ENCODE measurements around the gene TLK2.
"Not testable (repeated sequence)": the region's sequence is repeated elsewhere in the genome, so short reads cannot be mapped to it uniquely, and the experiment has no call there.

Gene TLK2

DNA sequence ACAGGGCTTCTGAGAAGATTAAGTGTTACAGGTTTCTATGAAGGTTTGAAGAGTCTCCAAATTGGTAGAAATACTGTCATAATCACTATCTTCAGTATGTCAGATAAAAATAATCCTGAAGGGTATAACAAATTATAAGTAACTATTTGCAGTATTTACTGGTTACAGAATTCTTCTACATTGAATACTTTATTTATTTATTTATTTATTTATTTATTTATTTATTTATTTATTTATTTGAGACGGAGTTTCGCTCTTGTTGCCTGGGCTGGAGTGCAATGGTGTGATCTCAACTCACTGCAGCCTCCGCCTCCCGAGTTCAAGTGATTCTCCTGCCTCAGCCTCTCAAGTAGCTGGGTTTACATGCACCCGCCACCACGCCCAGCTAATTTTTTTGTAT lies 125.2 kb downstream of the TLK2 start:
- not testable (repeated sequence) for DNase-seq

DNA sequence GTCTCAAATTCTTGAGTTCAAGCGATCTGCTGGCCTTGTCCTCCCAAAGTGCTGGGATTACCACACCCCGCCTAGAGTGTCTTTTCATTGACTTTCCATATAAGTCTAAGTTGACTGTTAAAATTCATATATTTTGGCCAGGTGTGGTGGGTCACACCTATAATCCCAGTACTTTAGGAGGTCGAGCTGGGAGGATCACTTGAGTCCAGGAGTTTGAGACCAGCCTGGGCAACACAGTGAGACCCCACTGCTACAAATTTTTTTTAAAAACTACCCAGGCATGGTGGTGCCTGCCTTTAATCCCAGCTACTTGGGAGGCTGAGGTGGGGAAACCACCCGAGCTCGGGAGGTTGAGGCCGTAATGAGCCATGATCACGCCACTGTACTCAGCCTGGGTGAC lies 127.0 kb downstream of the TLK2 start:
- DNase-seq: no peak

DNA sequence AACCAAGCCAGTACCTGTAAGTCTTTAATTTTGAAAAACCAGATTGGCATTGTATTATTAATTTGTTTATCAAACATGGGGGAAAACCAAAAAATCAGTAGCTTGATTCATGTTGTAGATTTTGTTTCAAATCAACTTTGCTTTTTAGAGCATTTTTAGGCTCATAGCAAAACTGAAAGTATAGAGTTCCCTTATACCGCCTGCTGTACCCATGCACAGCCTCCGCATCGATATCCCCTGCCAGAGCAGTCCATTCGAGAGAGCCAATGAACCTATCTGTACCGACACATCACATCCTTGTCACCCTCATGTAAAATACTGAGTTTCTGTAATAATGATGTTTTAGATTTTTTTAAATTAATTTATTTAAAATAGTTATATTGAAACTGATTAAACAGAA lies 132.7 kb downstream of the TLK2 start:
- DNase-seq: no peak

DNA sequence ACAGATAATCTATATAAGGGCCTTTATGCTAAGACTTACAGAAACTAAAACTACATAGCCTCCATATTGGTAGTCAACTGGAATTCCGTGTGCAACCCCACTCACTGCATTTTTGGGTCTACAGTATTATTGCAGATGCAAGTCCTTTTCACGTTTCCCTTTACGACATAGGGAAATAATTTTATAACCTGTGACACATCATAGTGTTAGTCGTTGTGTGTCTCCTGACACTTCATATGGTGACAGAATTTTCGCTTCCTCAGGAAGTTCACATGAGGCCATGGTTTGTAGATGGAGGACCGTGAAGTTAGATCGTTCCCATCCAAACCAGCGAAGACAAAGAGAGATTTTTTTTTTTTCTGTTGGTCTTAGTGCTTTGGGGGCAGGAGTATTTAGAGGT lies 133.1 kb downstream of the TLK2 start:
- DNase-seq: no peak

DNA sequence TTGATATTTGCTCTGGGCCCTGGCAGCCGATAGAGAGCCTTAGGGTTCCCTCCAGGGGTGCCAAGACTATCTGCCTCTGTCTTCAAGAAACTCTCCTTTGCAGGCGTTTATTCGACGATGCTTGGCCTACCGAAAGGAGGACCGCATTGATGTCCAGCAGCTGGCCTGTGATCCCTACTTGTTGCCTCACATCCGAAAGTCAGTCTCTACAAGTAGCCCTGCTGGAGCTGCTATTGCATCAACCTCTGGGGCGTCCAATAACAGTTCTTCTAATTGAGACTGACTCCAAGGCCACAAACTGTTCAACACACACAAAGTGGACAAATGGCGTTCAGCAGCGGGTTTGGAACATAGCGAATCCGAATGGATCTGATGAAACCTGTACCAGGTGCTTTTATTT lies 133.7 kb downstream of the TLK2 start:
- DNase-seq: not testable (repeated sequence)

DNA sequence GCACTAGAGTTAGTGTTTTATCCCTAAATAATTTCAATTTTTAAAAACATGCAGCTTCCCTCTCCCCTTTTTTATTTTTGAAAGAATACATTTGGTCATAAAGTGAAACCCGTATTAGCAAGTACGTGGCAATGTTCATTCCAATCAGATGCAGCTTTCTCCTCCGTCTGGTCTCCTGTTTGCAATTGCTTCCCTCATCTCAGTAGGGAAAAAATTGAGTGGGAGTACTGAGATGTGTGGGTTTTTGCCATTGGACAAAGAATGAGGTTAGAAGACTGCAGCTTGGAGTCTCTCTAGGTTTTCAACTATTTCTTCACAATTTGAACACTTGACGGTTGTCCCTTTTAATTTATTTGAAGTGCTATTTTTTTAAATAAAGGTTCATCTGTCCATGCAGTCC lies 134.5 kb downstream of the TLK2 start:
- not testable (repeated sequence) for DNase-seq

DNA sequence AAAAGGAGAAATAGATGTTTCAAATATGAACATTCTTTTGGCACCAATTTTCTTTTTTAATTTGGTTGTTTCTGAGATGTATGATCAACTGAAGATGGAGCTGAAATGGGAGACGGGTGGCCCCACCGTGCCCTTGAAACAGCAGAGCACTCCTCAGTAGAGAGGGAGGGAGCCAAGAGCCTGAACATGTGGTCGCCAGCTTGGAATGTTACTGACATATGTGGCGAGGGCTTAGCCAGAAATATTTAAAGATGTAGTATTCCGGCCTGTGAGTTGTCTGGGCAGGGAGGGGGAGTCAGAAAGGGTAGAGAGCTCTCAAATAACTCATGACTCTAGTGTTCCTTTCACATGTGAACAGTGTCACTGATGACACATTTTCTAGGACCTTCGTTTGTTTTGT lies 135.5 kb downstream of the TLK2 start:
- DNase-seq: peak; percentile 92

DNA sequence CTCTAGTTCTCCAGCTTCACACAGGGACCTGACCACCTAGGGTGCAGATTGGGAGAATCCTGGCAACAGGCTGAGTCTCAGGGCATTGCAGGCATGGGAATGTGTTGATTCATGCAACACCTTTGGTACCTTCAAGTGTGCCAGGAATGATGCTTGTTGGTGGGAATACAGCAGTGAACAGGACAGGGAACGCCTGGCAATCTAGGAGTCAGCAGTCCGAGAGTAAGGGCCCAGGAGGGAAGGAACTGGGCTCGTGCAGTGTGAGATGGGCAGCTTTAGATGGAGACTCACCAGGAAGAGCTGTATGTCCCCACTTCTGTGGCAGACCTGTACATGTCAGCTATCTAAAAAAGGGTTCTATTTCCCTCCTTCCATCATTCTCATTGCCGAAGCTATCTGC lies 136.9 kb downstream of the TLK2 start:
- no peak for DNase-seq

DNA sequence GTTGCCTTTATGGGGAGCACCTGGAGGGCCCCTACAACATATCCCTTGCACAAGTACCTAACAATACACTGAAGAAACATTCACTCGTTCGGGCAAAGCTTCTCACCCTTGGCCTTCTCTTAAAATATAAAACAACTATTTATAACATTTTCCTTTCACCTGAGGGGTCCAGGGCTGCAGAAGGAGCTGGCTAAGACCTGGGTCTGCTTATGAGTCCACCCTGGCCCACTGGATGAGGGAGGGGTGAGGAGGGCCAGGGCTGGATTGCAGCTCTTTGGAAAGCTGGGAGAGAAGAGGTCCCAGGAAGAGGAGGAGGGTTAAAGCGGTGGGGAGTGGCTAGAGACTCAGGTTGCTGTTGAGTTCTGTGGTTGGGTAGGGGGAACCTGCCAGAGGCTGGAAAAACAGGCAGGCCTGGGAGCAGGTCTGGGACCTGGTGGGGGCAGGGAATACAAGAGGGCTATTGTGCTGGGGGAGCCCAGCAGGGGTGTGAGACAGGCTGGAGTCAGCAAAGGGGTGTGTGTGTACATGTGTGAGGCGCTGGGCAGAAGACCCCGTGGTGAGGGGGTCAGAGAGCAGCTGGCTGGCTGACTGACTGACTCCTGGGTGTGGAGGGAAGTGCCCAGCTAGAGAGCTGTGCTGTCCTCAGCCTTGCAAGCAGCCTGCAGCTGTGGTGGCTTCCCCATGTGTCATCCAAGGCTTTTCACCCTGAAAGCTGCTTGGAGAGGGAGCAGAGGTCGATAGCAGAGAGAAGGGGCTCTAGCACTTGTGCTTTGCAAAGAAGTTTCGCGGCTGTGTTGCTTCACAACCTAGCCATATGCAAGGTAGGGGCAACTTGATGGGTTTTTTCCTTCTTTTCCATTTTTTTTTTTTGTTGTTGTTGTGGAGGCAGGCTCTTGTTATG lies 138.6 kb downstream of the TLK2 start:
- no peak for DNase-seq

DNA sequence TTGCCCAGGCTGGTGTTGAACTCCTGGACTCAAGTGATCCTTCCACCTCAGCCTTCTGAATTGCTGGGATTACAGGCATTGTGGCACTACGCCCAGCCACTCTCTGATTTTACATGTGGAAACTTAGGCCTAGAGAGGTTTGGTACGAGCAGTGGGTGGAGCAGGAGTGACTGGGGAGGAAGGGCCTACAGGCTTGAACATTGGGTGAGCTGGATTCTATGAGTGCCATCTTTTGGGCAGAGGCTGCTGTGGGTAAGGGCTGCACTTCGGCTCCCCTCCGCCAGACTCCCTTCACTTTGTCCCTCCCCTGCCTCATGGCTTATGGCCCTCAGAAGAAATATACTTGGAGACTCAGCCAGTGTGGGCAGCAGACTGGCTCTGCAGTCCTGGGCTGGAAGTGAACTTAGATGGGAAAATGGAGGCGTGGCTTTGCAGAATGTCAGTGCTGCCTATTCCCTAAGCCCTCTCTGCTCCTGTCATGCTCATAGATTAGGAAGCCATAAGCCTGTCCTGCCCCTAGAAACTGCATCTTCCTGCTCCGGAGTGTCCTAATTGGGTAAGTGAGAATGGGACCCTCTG lies 139.4 kb downstream of the TLK2 start:
- peak; percentile 30 for DNase-seq

DNA sequence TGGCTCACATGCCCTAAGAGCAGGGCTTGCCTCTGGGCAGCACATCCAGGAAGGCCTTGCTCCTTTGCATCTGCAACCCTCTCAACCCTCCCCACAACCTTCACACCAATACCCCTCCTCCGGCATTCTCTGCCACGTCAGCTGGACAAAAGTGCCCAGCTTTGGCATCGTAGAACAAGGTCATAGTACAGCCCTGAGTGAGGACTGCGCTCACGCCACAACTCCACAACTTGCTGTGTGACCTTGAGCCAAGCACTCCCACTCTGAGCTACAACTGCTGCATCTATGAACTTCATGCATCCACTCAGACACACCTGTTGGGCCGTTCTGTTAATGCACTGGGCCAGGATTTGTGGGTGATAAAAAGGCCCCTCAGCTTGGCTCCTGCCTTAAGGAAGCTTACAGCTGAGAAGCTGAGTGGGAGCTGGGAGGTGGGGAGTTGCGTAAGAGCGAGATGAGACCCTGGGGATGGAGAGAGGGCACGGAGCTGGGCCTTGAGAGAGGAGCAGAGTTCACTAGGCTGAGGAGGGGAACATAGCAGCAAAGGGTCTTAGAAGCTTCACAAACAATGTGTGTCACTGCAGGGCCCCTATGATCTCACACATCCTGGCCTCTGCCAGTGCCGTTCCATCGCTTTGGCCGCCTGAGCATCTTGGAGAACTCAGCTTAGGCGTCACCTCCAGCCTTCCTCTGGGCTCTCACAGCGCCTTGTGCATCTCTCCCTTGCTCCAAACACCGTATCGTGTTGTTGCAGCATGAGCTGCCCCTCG lies 140.2 kb downstream of the TLK2 start:
- no peak for DNase-seq

DNA sequence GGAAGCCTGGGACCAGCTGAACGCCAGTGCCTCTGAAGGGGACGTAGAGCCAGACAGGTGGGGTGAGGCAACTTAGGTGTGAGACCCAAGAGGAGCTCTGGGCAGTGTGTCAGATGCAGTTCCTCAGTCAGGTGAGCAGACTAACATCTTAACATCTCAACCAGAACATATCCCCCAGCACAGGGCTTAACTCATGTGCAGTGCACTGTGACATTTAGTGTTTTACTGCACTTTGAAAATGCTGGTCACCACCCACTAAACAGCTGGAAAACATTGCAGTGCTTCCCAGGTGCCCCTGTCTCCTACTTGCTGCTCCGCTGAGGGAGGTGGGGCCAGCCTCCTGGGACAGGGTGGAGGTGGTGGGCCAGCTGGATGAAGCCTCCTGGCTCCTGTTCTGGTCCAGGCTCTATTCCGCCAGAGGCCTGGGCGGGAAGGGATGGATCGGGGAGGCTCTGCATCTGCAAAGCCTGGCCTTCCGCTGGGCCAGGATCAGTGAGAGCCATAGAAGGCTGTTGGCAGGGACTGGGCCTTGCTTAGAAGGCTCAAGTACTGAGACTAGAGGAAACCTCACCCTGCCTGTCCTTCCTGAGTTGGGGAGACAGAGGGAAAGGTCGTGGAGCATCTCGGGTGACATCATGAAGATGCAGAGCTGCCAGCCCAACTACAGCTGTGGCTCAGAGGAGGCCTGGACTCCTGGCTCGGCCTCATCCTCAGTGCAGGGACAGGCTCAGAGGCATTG lies 141.0 kb downstream of the TLK2 start:
- DNase-seq: no peak

DNA sequence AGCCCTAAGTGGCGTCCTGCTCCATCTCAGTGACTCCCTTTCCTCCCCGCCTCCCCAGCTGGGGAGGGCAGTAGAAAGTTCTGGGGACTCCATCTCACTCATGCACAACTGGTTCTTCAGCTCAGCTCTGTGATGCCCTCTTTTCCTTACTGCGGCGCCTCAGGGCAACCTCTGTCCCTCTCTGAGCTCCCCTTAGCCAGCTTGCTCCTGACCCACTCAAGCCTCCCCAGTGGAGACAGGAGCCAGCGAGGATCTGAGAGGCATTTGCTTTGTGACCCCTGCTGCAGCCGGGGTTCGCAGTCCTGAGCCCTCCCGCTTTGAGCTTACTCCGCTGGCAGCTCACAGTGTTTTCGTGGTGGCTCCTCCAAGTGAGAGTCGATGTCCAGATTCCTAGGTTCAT lies 142.6 kb downstream of the TLK2 start:
- DNase-seq: no peak

DNA sequence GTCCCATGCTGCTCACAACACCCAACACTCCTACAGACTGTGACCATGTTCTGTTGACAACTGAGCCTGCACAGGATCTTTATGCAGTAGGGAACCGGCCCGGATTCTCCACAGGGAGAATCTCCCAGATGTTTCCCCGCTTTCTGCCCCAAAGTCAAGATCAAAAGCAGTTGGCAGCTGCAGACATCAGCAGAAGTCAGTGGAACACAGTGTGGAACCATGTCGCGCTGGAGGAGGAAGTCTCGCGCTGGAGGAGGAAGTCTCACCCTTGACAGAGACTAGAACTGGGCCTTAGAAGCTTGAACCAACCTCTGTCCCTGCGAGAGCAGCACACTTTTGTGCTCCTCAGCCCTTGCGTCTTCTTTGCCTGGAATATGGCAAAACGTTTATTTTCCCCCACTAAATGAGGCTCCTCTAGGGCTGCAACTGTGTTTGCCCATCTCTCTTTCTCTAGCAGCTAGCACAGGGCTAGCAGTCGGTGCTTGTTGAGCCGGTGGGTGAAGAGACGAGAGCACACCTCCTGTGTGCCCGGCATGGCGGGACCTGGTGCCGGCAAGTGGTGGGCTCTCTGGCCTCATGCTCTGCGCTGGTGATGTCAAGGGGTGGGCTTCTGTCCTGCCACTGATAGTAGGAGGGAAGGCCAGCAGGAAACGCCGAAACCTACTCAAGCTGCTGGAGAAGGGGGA lies 146.7 kb downstream of the TLK2 start:
- DNase-seq: no peak

DNA sequence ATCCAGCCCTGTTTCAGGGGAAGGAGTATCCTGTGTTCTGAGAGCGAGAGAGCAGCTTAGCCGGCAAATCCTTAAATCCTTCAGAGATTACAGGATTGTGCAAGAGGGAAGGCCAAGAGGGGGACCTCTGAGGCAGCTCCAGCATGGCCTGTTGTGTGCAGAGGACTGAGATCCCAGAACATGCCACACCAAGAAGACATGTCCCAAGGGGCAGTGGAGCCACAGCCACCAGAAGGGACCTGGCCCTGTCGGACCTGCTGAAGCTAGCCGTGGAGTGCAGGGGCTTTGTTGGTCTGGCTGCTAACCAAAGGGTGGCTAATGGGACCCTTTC lies 147.2 kb downstream of the TLK2 start:
- DNase-seq: no peak

DNA sequence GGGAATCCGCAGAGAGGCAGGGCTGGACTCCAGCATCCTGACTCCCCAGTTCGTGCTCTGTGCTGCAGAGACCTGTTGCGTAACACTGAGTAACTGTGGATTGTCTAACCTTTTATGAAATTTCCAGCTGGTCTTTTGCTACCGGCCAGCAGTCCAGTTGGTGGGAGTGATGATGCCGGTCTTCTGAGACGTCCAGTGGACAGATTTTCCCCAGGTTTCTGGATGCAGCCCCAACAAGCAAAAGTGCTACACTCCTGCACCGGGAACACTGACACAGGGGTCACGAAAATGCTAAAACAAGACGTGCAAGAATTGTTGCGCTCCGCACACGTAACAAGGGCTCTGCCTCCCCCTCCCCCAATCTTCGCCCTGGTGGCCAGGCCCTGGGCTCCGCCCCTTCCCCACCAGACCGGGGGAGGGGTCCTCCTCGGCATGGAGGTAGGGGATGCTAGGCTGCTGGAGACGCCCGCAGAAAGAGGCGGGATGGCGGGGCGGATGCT lies 148.1 kb downstream of the TLK2 start:
- peak; percentile 61 for DNase-seq

DNA sequence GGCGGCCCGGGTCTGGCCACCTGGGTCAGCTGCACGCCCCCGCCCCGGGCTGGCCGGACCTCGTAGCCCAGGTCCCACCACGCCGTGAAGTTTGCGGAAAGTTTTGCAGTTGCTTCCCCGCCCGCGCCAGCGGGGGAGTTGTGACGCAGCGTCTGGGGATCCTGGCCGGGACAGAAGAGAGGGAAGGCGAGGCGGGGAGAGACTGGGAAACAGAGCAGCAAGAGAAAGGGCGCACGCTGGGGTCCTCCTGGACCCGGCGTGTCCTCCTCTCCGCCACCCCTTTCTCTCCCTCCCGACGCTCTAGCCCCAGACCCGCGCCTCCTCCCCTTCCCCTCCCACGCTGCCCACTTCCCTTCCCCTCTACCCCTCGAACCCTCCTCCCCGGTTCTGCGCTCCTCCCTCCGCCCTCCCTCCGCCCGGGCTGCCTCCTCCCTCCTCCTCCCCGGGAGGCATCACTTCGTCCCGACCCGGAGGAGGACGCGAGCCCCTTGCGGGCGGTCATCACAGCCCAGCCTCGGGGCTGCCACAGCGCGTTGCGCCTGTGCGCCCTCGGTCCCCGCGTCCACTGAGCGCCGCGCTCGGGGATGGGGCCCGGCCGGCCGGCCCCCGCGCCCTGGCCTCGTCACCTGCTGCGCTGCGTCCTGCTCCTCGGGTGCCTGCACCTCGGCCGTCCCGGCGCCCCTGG lies 148.7 kb downstream of the TLK2 start, which contains the start of gene MRC2:
Gene MRC2 (plus strand): TSS at position 452 of the 685 bp plus-strand sequence. CDS start 133 bp downstream, at position 585.
- DNase-seq: peak; percentile 85

DNA sequence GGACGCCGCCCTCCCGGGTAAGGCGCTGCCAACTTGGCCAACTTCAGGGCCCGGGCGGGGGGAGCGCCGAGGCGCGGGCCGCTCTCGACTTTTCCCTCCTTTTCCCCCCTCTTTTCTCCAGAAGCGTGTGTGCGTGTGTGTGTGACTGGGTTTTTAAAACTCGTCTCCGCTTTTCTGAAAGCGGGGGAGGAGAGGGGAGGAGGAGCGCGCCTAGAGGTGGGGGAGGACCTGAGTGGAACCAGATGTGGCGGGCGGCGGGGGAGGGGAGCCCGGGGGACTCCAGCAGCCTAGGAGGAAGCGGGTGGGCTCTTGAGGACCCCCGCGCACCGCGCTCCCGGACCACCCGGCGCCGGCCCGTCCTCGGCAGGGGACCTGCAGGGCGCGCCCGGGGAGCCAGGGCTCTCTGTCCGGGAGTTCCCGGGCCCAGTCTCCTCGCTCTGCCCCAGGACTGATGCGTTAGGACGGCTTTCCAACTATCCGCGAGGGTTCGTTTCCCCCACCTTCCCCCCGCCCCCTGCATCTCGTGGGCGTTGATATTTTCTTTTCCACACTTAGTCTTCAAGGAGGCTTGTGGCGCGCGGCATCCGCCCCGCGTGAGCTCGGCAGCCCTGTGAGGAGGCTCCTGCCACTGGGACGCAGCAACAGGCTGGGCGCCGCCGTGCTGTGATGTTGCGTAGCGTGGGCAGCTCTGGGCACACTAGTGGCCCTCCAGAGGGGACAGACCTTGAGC lies 149.4 kb downstream of the TLK2 start:
- peak; percentile 81 for DNase-seq

DNA sequence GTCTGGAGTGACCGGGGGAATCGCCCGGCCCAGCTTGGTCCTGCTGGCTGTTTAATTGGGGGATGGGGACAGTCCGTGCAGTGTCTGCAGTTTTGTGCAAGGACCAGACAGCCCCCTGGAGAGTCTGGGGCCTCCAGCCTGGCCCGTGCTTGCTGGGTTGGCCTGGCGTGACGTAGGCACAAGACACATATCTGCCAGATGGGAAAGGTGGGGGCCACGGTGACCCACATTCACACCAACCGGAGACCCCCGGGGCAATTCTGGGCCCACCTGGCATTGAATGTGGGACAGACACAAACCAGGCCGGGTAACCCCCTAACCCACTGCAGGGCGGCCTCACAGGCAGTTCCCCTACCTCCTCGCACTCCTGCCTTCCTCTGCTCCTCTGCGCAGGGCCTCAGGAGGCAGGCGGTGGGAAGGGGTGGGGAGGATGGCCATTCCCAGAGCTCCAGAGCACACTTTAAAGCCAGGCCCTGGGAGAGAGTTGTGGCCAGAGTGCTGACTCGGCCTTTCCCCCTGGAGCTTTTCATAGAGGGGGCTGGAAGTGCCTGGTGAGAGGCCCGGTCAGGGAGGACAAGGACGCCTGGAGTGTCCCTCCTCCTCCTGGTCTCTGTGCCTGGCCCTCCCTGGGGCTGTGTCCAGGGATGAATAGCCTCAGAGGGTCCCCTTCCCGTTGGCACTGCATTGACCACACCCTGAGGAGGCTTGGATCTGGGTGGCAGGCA lies 150.4 kb downstream of the TLK2 start:
- DNase-seq: peak; percentile 82

Data from fibroblast of skin of back (primary cell).